H9 (cell line): ENCODE measurements around the gene PDCD4. TPM values are rescaled to one million over a fixed set of nuclear protein-coding genes. Genes with fewer than 3 reads are reported as not detected.

Experiments
- DNase-seq: peaks from one replicate; pipeline ENCODE4 v3.0.0-alpha.2; 2017
- H2AFZ ChIP-seq: one replicate; pipeline ENCODE4 v1.6.1; 2013; ENCODE audit warnings: mild to moderate bottlenecking, low read length, control low read depth, moderate library complexity
- H2AK5ac ChIP-seq: 2 replicates; pipeline ENCODE4 v1.6.1; 2013; ENCODE audit warnings: low read length, control low read depth, mixed read lengths; ENCODE audit not compliant: insufficient read length
- H2BK120ac ChIP-seq: one replicate; pipeline ENCODE4 v1.6.1; 2013; ENCODE audit warnings: low read depth, mild to moderate bottlenecking, low read length, control low read depth, inconsistent platforms; ENCODE audit not compliant: poor library complexity, severe bottlenecking
- H2BK12ac ChIP-seq: 2 replicates; pipeline ENCODE4 v1.6.1; 2013; ENCODE audit warnings: low read length, control low read depth, mixed read lengths, low read depth; ENCODE audit not compliant: insufficient read length
- H2BK15ac ChIP-seq: 2 replicates; pipeline ENCODE4 v1.6.1; 2013; ENCODE audit warnings: low read depth, low read length, control low read depth
- H2BK20ac ChIP-seq: one replicate; pipeline ENCODE4 v1.6.1; 2013; ENCODE audit warnings: low read depth, mild to moderate bottlenecking, low read length, control low read depth, inconsistent platforms; ENCODE audit not compliant: poor library complexity, severe bottlenecking
- H2BK5ac ChIP-seq: 2 replicates; pipeline ENCODE4 v1.6.1; 2013; ENCODE audit warnings: low read length, control low read depth, mixed read lengths; ENCODE audit not compliant: insufficient read length
- H3K14ac ChIP-seq: 2 replicates; pipeline ENCODE4 v1.6.1; 2013; ENCODE audit warnings: low read length, control low read depth; ENCODE audit not compliant: insufficient read depth
- H3K18ac ChIP-seq: 2 replicates; pipeline ENCODE4 v1.6.1; 2013; ENCODE audit warnings: low read depth, mild to moderate bottlenecking, mixed read lengths, low read length, control low read depth; ENCODE audit not compliant: insufficient read length
- H3K23ac ChIP-seq: 2 replicates; pipeline ENCODE4 v1.6.1; 2013; ENCODE audit warnings: low read length, control low read depth, mixed read lengths, low read depth; ENCODE audit not compliant: insufficient read length
- H3K23me2 ChIP-seq: 2 replicates; pipeline ENCODE4 v1.6.1; 2013; ENCODE audit warnings: low read depth, mild to moderate bottlenecking, mixed read lengths, low read length, control low read depth; ENCODE audit not compliant: insufficient read length, poor library complexity, severe bottlenecking
- H3K27ac ChIP-seq: 2 replicates; pipeline ENCODE4 v1.5.1; 2013; ENCODE audit warnings: low read length, control low read depth, mixed read lengths, low read depth; ENCODE audit not compliant: insufficient read length
- H3K27me3 ChIP-seq: 2 replicates; pipeline ENCODE4 v1.6.1; 2013; ENCODE audit warnings: low read length, control low read depth, inconsistent platforms; ENCODE audit not compliant: insufficient read depth
- H3K4ac ChIP-seq: 2 replicates; pipeline ENCODE4 v1.6.1; 2013; ENCODE audit warnings: low read depth, mild to moderate bottlenecking, control low read depth, inconsistent platforms, low read length, moderate library complexity
- H3K4me1 ChIP-seq: 2 replicates; pipeline ENCODE4 v1.6.1; 2013; ENCODE audit warnings: low read length, control low read depth, inconsistent platforms; ENCODE audit not compliant: insufficient read depth
- H3K4me2 ChIP-seq: 2 replicates; pipeline ENCODE4 v1.6.1; 2013; ENCODE audit warnings: low read length, control low read depth, mixed read lengths; ENCODE audit not compliant: insufficient read length, insufficient read depth
- H3K56ac ChIP-seq: 2 replicates; pipeline ENCODE4 v1.6.1; 2013; ENCODE audit warnings: low read depth, mild to moderate bottlenecking, mixed read lengths, low read length, control low read depth; ENCODE audit not compliant: insufficient read length
- H3K79me1 ChIP-seq: 2 replicates; pipeline ENCODE4 v1.6.1; 2013; ENCODE audit warnings: low read depth, mild to moderate bottlenecking, moderate library complexity, low read length, control low read depth, inconsistent platforms; ENCODE audit not compliant: insufficient read depth, poor library complexity, severe bottlenecking
- H3K79me2 ChIP-seq: 2 replicates; pipeline ENCODE4 v1.6.1; 2013; ENCODE audit warnings: low read length, control low read depth, inconsistent platforms; ENCODE audit not compliant: insufficient read depth
- H3K9ac ChIP-seq: 2 replicates; pipeline ENCODE4 v1.6.1; 2013; ENCODE audit warnings: low read length, control low read depth, mixed read lengths; ENCODE audit not compliant: insufficient read length; ENCODE audit errors: extremely low read depth
- H3K9me3 ChIP-seq: one replicate; pipeline ENCODE4 v1.6.1; 2013; ENCODE audit warnings: low read depth, low read length, inconsistent platforms; ENCODE audit not compliant: control insufficient read depth
- H3T11ph ChIP-seq: one replicate; pipeline ENCODE4 v1.6.1; 2013; ENCODE audit warnings: mild to moderate bottlenecking, low read length, control low read depth, inconsistent platforms
- H4K20me1 ChIP-seq: one replicate; pipeline ENCODE4 v1.6.1; 2013; ENCODE audit not compliant: control insufficient read depth, insufficient read length, insufficient read depth
- H4K5ac ChIP-seq: 2 replicates; pipeline ENCODE4 v1.6.1; 2013; ENCODE audit warnings: low read depth, mild to moderate bottlenecking, mixed read lengths, low read length, control low read depth; ENCODE audit not compliant: insufficient read length
- H4K8ac ChIP-seq: replicated peaks from 2 replicates; pipeline ENCODE4 v1.6.1; 2013; ENCODE audit warnings: low read length, control low read depth, mixed read lengths, low read depth; ENCODE audit not compliant: insufficient read length
- H4K91ac ChIP-seq: 2 replicates; pipeline ENCODE4 v1.6.1; 2013; ENCODE audit warnings: low read depth, mild to moderate bottlenecking, moderate library complexity, mixed read lengths, low read length, control low read depth; ENCODE audit not compliant: insufficient read length
- H3K27ac Mint-ChIP-seq, 3 experiments: 2 replicates in 2 of 3; 3 replicates in 1 of 3; pipeline ENCODE4 v1.8.0; 2020 to 2021; ENCODE audit warnings: mixed read lengths in 3 of 3, mild to moderate bottlenecking in 1 of 3, moderate library complexity in 1 of 3
- H3K27me3 Mint-ChIP-seq: 2 replicates; pipeline ENCODE4 v1.8.0; 2021; ENCODE audit warnings: low read depth, mild to moderate bottlenecking, moderate library complexity, mixed read lengths
- H3K36me3 Mint-ChIP-seq, 3 experiments: 2 replicates in 2 of 3; 3 replicates in 1 of 3; pipeline ENCODE4 v1.8.0; 2020 to 2021; ENCODE audit warnings: low read depth in 3 of 3, mixed read lengths in 3 of 3; ENCODE audit not compliant: insufficient read depth in 1 of 3
- H3K4me1 Mint-ChIP-seq, 2 experiments: 2 replicates each; pipeline ENCODE4 v1.8.0; 2020; ENCODE audit warnings: mixed read lengths in 2 of 2
- H3K4me3 Mint-ChIP-seq, 2 experiments: 2 replicates in 1 of 2; 3 replicates in 1 of 2; pipeline ENCODE4 v1.8.0; 2020 to 2021; ENCODE audit warnings: mild to moderate bottlenecking in 2 of 2, mixed read lengths in 2 of 2, moderate library complexity in 1 of 2
- H3K9me3 Mint-ChIP-seq, 2 experiments: 2 replicates in 1 of 2; 3 replicates in 1 of 2; pipeline ENCODE4 v1.8.0; 2020; ENCODE audit warnings: mild to moderate bottlenecking in 2 of 2, mixed read lengths in 2 of 2, moderate library complexity in 1 of 2
- CTCF ChIP-seq: fragments of 200-600 bp; sonication (generic); conservative IDR thresholded peaks from 3 replicates; pipeline ENCODE4 v1.8.0; 2021; ENCODE audit warnings: antibody characterized with exemption, mild to moderate bottlenecking
- WGBS: extraction: QIAGEN DNeasy Blood & Tissue Kit; methylation state at CpG from one replicate; pipeline ENCODE4 v1.1.7; 2013; ENCODE audit warnings: missing lambda C conversion rate, low lambda C conversion rate, mixed read lengths; ENCODE audit not compliant: insufficient read length; ENCODE audit errors: extremely low coverage; 5-methylcytosine and 5-hydroxymethylcytosine counted together
- total RNA-seq: library from RNA; stranded (reverse); gene quantifications from 2 replicates; pipeline ENCODE4 v1.2.1, GENCODE V29; 2021

The PDCD4 gene
- total RNA-seq, 1 experiment from 2014 or later = 29.3 TPM

- Histone ChIP-seq H3K4me2 (no peak overlapping the region), H3K27ac (no peak overlapping the region), H3K9ac (no peak overlapping the region), H3T11ph (no peak overlapping the region), H3K23me2 (no peaks in the 10 kb centered on the region), H2BK20ac (no peak overlapping the region), H3K4me1 (no peaks in the 10 kb centered on the region), H3K18ac (no peak overlapping the region), H2AFZ (no peak overlapping the region), H3K79me2 (no peaks in the 10 kb centered on the region), H2BK120ac (no peak overlapping the region), H4K20me1 (no peaks in the 10 kb centered on the region), H3K27me3 (no peaks in the 10 kb centered on the region), H3K56ac (no peak overlapping the region), H4K5ac (no peak overlapping the region), H4K91ac (no peak overlapping the region), H2BK5ac (no peak overlapping the region), H4K8ac (no peak overlapping the region), H3K4ac (no peak overlapping the region), H3K79me1 (no peaks in the 10 kb centered on the region), H3K9me3 (no peaks in the 10 kb centered on the region), H2BK15ac (no peak overlapping the region), H3K14ac (no peak overlapping the region), H2AK5ac (no peak overlapping the region), H3K23ac (no peak overlapping the region), H2BK12ac (no peak overlapping the region)
- no CpG with 5 or more reads among the region's 8 CpGs for WGBS
- Mint-ChIP-seq H3K4me3 (no peak overlapping the region), H3K36me3 (no peaks in the 10 kb centered on the region; a peak in 1 of 7 replicates), H3K9me3 (0 out of 5 replicates have a peak, but pooled peaks cover 0 to 2% of the 10 kb centered on the region in 2 experiments), H3K27me3 (no peaks in the 10 kb centered on the region; the same call in 1 of the 2 replicates), H3K27ac (no peak overlapping the region), H3K4me1 (no peaks in the 10 kb centered on the region)
- TF ChIP-seq CTCF = no peak
- DNase-seq = no peak
Measured at GRCh38 chr10:110851020-110851612, 20.6 kb upstream of the PDCD4 start.
